Loucy (cell line): ENCODE data around the gene SLC18A3.

Source experiments
- CTCF ChIP-seq: fragments of 200-600 bp; sonication (generic); conservative IDR thresholded peaks from 2 replicates; pipeline ENCODE4 v1.5.1; 2014; ENCODE audit warnings: mild to moderate bottlenecking, antibody characterized with exemption, low read length
- EZH2phosphoT487 ChIP-seq: fragments of 200-600 bp; IDR thresholded peaks from 2 replicates; pipeline ENCODE4 v1.6.1; 2018; ENCODE audit warnings: antibody characterized with exemption, mild to moderate bottlenecking, moderate library complexity, borderline replicate concordance

- TF ChIP-seq CTCF: no peak
- no peak for TF ChIP-seq EZH2phosphoT487
Observed at GRCh38 chr10:49609283-49610113, 612 bp upstream of the SLC18A3 start.
